GM12801 (cell line): ENCODE results near the gene SUGCT.

Experiments
- CTCF ChIP-seq: IDR thresholded peaks from one replicate; pipeline ENCODE4 v1.5.1; 2011; ENCODE audit warnings: control low read depth; ENCODE audit not compliant: insufficient read length; ENCODE audit errors: extremely low read depth

SUGCT gene

GRCh38 chr7:40204581-40204980 lies 69.8 kb downstream of the SUGCT start:
- no peak for TF ChIP-seq CTCF

GRCh38 chr7:40205992-40206391 lies 71.2 kb downstream of the SUGCT start:
- TF ChIP-seq CTCF = no peak

GRCh38 chr7:40211276-40212003 lies 76.6 kb downstream of the SUGCT start:
- TF ChIP-seq CTCF = no peak

GRCh38 chr7:40213291-40213690 lies 78.5 kb downstream of the SUGCT start:
- TF ChIP-seq CTCF = no peak

- TF ChIP-seq CTCF = no peak
Observed at GRCh38 chr7:40213856-40214255, 79.1 kb downstream of the SUGCT start.

- no peak for TF ChIP-seq CTCF
Observed at GRCh38 chr7:40219917-40220316, 85.1 kb downstream of the SUGCT start.

GRCh38 chr7:40220421-40220911 lies 85.7 kb downstream of the SUGCT start:
- no peak for TF ChIP-seq CTCF
